ENCODE data around the gene MSI2. TPM values are rescaled to one million over a fixed set of nuclear protein-coding genes. Genes with fewer than 3 reads are reported as not detected.

MSI2 gene
- total RNA-seq, 1 donor from 2014 or later = 60.6 TPM

- no peak for DNase-seq (ENCODE audit: low spot score)
- no peaks in the 10 kb centered on the region for H3K9me3 Mint-ChIP-seq (ENCODE audit: unreplicated experiment)
- TF ChIP-seq CTCF (IDR thresholded peaks at IDR 0.05; ENCODE audit: unreplicated experiment) = no peak
- H3K27ac Mint-ChIP-seq (ENCODE audit: unreplicated experiment) = no peak overlapping the region
- H3K36me3 Mint-ChIP-seq (ENCODE audit: low read depth, unreplicated experiment) = peaks cover 4% of the 10 kb centered on the region
- peaks cover 6% of the 10 kb centered on the region for H3K27me3 Mint-ChIP-seq (ENCODE audit: unreplicated experiment)
- peaks cover 37% of the 10 kb centered on the region for H3K4me1 Mint-ChIP-seq (ENCODE audit: unreplicated experiment)
- no peak overlapping the region for H3K4me3 Mint-ChIP-seq (ENCODE audit: unreplicated experiment)
Measured at GRCh38 chr17:57286399-57287105, 30.2 kb downstream of the MSI2 start.

DNA sequence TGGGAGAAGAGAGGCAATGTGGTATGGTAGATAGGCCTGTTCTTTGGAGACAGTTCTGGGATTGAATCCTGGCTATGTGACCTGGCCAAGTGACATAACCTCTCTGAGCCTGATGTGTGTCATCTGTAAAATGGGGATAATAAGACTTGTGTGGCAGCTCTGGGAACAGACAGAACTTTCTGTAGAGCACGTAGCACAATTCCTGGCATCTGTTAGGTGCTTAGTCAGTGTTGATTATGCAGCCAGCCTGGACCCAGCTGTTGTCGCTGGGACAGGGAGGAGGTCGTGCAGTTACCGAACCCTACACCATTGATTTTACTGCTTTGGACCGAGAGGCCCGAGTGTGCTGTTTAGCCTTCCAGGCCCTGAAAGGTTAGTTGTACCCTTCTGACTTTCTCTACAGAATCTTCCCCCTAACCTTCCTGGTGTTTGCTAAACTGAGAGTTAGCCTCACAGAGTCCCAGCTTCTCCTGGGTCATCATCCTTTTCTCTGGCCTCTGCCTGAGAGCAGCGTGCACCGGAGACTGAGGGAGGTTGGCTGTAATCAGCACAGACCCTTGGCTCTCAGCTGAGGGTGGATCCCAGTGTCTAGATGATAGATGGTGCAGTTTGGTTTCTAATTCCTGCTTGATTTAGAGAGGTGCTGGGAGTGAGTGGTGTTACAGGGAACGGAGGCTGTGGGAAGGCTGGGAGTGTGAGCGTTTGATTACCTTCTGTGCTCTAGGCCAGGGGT is 31.9 kb downstream of the MSI2 start:
- TF ChIP-seq CTCF (IDR thresholded peaks at IDR 0.05; ENCODE audit: unreplicated experiment) = no peak
- no peak overlapping the region for H3K4me3 Mint-ChIP-seq (ENCODE audit: unreplicated experiment)
- no peaks in the 10 kb centered on the region for H3K9me3 Mint-ChIP-seq (ENCODE audit: unreplicated experiment)
- H3K4me1 Mint-ChIP-seq (ENCODE audit: unreplicated experiment) = peaks cover 28% of the 10 kb centered on the region
- no peak overlapping the region for H3K27ac Mint-ChIP-seq (ENCODE audit: unreplicated experiment)
- no peak for DNase-seq (ENCODE audit: low spot score)
- H3K36me3 Mint-ChIP-seq (ENCODE audit: low read depth, unreplicated experiment) = peaks cover 4% of the 10 kb centered on the region
- H3K27me3 Mint-ChIP-seq (ENCODE audit: unreplicated experiment) = peaks cover 1% of the 10 kb centered on the region

GRCh38 chr17:57288773-57289121 is 32.4 kb downstream of the MSI2 start:
- H3K4me3 Mint-ChIP-seq (ENCODE audit: unreplicated experiment) = no peak overlapping the region
- H3K27me3 Mint-ChIP-seq (ENCODE audit: unreplicated experiment) = peaks cover 1% of the 10 kb centered on the region
- peaks cover 4% of the 10 kb centered on the region for H3K36me3 Mint-ChIP-seq (ENCODE audit: low read depth, unreplicated experiment)
- TF ChIP-seq CTCF (IDR thresholded peaks at IDR 0.05; ENCODE audit: unreplicated experiment) = no peak
- no peak for DNase-seq (ENCODE audit: low spot score)
- H3K4me1 Mint-ChIP-seq (ENCODE audit: unreplicated experiment) = peaks cover 23% of the 10 kb centered on the region
- no peak overlapping the region for H3K27ac Mint-ChIP-seq (ENCODE audit: unreplicated experiment)
- no peaks in the 10 kb centered on the region for H3K9me3 Mint-ChIP-seq (ENCODE audit: unreplicated experiment)

DNA sequence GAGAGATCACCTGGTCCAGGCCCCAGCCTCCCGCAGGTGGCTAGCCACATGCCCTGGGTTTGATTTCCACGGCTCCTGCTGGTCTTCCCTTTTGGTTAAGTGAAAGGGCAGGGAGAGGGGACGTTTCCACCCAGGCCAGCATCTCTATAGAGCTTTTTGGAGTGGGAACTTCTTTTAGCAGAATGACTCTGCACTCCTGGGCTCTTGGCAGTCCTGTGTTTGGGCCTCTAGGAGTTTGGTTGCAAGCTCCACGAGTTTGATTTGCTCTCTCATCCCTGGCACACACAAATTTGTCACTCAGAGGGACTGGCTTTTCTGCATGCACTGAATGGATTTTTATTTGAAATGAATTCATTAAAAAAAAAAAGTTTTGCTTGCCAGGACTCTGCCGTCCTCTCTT is 32.8 kb downstream of the MSI2 start:
- Mint-ChIP-seq H3K9me3 (ENCODE audit: unreplicated experiment) (no peaks in the 10 kb centered on the region), H3K36me3 (ENCODE audit: low read depth, unreplicated experiment) (peaks cover 7% of the 10 kb centered on the region), H3K4me3 (ENCODE audit: unreplicated experiment) (no peak overlapping the region), H3K4me1 (ENCODE audit: unreplicated experiment) (peaks cover 25% of the 10 kb centered on the region), H3K27ac (ENCODE audit: unreplicated experiment) (no peak overlapping the region), H3K27me3 (ENCODE audit: unreplicated experiment) (peaks cover 1% of the 10 kb centered on the region)
- no peak for DNase-seq (ENCODE audit: low spot score)
- no peak for TF ChIP-seq CTCF (IDR thresholded peaks at IDR 0.05; ENCODE audit: unreplicated experiment)

GRCh38 chr17:57289613-57290012 is 33.3 kb downstream of the MSI2 start:
- no peak overlapping the region for H3K4me3 Mint-ChIP-seq (ENCODE audit: unreplicated experiment)
- no peak overlapping the region for H3K27ac Mint-ChIP-seq (ENCODE audit: unreplicated experiment)
- H3K36me3 Mint-ChIP-seq (ENCODE audit: low read depth, unreplicated experiment) = peaks cover 10% of the 10 kb centered on the region
- no peaks in the 10 kb centered on the region for H3K9me3 Mint-ChIP-seq (ENCODE audit: unreplicated experiment)
- H3K4me1 Mint-ChIP-seq (ENCODE audit: unreplicated experiment) = peaks cover 24% of the 10 kb centered on the region
- no peak for TF ChIP-seq CTCF (IDR thresholded peaks at IDR 0.05; ENCODE audit: unreplicated experiment)
- H3K27me3 Mint-ChIP-seq (ENCODE audit: unreplicated experiment) = peaks cover 1% of the 10 kb centered on the region
- no peak for DNase-seq (ENCODE audit: low spot score)

Data from endothelial cell (in vitro differentiated cells).